HG02759 (cell line): ENCODE measurements around the gene DCAF17.
"Not testable (repeated sequence)": the region's sequence is repeated elsewhere in the genome, so short reads cannot be mapped to it uniquely, and the experiment has no call there.

Experiments used
- ATAC-seq: cut with Tn5 transposase; IDR thresholded peaks from one replicate; pipeline ENCODE4 v1.9.1; 2021; ENCODE audit warnings: mild to moderate bottlenecking, moderate library complexity; ENCODE audit not compliant: unreplicated experiment

DCAF17 gene

GRCh38 chr2:171451074-171451473, 17.0 kb downstream of the DCAF17 start:
- ATAC-seq, result no peak

GRCh38 chr2:171452773-171453172, 18.7 kb downstream of the DCAF17 start:
- ATAC-seq, result no peak

GRCh38 chr2:171459498-171459897, 25.5 kb downstream of the DCAF17 start:
- no peak for ATAC-seq

- no peak for ATAC-seq
These were observed 26.5 kb downstream of the DCAF17 start for GRCh38 chr2:171460537-171460936.

GRCh38 chr2:171469176-171469575, 35.1 kb downstream of the DCAF17 start:
- no peak for ATAC-seq

- ATAC-seq, result no peak
These were observed 36.1 kb downstream of the DCAF17 start for GRCh38 chr2:171470129-171470528.

- ATAC-seq, result no peak
These were observed 42.0 kb downstream of the DCAF17 start for GRCh38 chr2:171475979-171476378.

GRCh38 chr2:171478345-171478744, 44.3 kb downstream of the DCAF17 start:
- no peak for ATAC-seq

- ATAC-seq, result no peak
These were observed 45.3 kb downstream of the DCAF17 start for GRCh38 chr2:171479154-171479814.

- no peak for ATAC-seq
These were observed 46.9 kb downstream of the DCAF17 start for GRCh38 chr2:171480908-171481307.

GRCh38 chr2:171482308-171482707, 48.3 kb downstream of the DCAF17 start:
- no peak for ATAC-seq

- ATAC-seq, result no peak
These were observed 48.9 kb downstream of the DCAF17 start for GRCh38 chr2:171482877-171483276.

GRCh38 chr2:171483793-171484192, 49.8 kb downstream of the DCAF17 start:
- no peak for ATAC-seq

- ATAC-seq, result no peak
These were observed 51.1 kb downstream of the DCAF17 start for GRCh38 chr2:171485116-171485515.

GRCh38 chr2:171487201-171487600, 53.2 kb downstream of the DCAF17 start:
- no peak for ATAC-seq

- no peak for ATAC-seq
These were observed 53.8 kb downstream of the DCAF17 start for GRCh38 chr2:171487803-171488259.

- no peak for ATAC-seq
These were observed 56.6 kb downstream of the DCAF17 start for GRCh38 chr2:171490577-171490976.

GRCh38 chr2:171491292-171491691, 57.3 kb downstream of the DCAF17 start:
- ATAC-seq, result no peak

GRCh38 chr2:171492664-171493063, 58.6 kb downstream of the DCAF17 start:
- ATAC-seq, result no peak

GRCh38 chr2:171497664-171498063, 63.6 kb downstream of the DCAF17 start:
- ATAC-seq, result not testable (repeated sequence)

GRCh38 chr2:171505374-171505773, 71.3 kb downstream of the DCAF17 start:
- no peak for ATAC-seq

- ATAC-seq, result peak; percentile 83
These were observed 76.1 kb downstream of the DCAF17 start for GRCh38 chr2:171509945-171510731.
